K562 (cell line): Measurements from ENCODE around the gene ADAMTSL2. TPM values are rescaled to one million over a fixed set of nuclear protein-coding genes. Genes with fewer than 3 reads are reported as not detected.
"Not testable (repeated sequence)": the region's sequence is repeated elsewhere in the genome, so short reads cannot be mapped to it uniquely, and the experiment has no call there.

ENCODE experiments used
- ATAC-seq: fragments of 200-7000 bp; cut with Tn5 transposase; 3 replicates; pipeline ENCODE4 v1.9.1; 2020; ENCODE audit warnings: moderate library complexity
- BruUV-seq: library from RNA; stranded (reverse); fragments of 400-500 nt; replicated peaks from 2 replicates; lab custom pipeline; 2021; lab: Mats Ljungman, UMichigan
- CTCF ChIA-PET: fragments of 300-600 bp; formaldehyde crosslinking; extraction: SDS; loops from one replicate; lab custom pipeline; 2021; ENCODE audit warnings: low intra/inter-chr PET ratio; lab: Yijun Ruan, JAX
- POLR2A ChIA-PET: fragments of 300-600, 350-650 bp; sonication (Branson Sonifier 250); formaldehyde crosslinking; extraction: SDS; loops from one replicate; lab custom pipeline; 2021; ENCODE audit warnings: antibody characterized with exemption, inconsistent platforms; lab: Yijun Ruan, JAX
- DNase-seq, 4 experiments: peaks; one replicate each; pipeline versions ENCODE4 v3.0.0 to v3.0.0-alpha.2; 2011 to 2018; ENCODE audit warnings: low spot score in 3 of 4, mixed read lengths in 3 of 4; ENCODE audit errors: extremely low read depth in 1 of 4
- FAIRE-seq: peaks from 2 replicates; lab custom pipeline; 2011; peaks lifted over from hg19 to GRCh38; lab: Jason Lieb, UNC
- H2AFZ ChIP-seq: 2 replicates; pipeline ENCODE4 v1.6.0; 2011; ENCODE audit warnings: low read depth, low read length, control low read depth, inconsistent platforms
- H3K27ac ChIP-seq: fragments of 200-600 bp; 3 replicates; pipeline ENCODE4 v1.8.0; 2011; ENCODE audit warnings: low read depth, mild to moderate bottlenecking, control low read depth, inconsistent platforms, low read length, moderate library complexity, mixed read lengths; ENCODE audit errors: extremely low read depth
- H3K27me3 ChIP-seq, 2 experiments: fragments of 300-600 bp in 1 of 2; 2 replicates in 1 of 2; 3 replicates in 1 of 2; pipeline versions ENCODE4 v1.6.0 to v1.8.0; 2011; ENCODE audit warnings: inconsistent platforms in 2 of 2, low read length in 2 of 2, mild to moderate bottlenecking in 1 of 2, mixed read lengths in 1 of 2, moderate library complexity in 1 of 2; ENCODE audit not compliant: control insufficient read depth in 2 of 2, insufficient read depth in 2 of 2
- H3K36me3 ChIP-seq: fragments of 300-600 bp; 3 replicates; pipeline ENCODE4 v1.8.0; 2011; ENCODE audit warnings: mild to moderate bottlenecking, low read length, inconsistent platforms; ENCODE audit not compliant: control insufficient read depth, insufficient read depth
- H3K4me1 ChIP-seq, 2 experiments: fragments of 200-600 bp in 1 of 2; replicated peaks in 1 of 2; 2 replicates in 1 of 2; 3 replicates in 1 of 2; pipeline versions ENCODE4 v1.5.1 to v1.8.0; 2011; ENCODE audit warnings: inconsistent platforms in 2 of 2, low read length in 2 of 2, mild to moderate bottlenecking in 1 of 2, mixed read lengths in 1 of 2, moderate library complexity in 1 of 2; ENCODE audit not compliant: control insufficient read depth in 2 of 2, insufficient read depth in 2 of 2
- H3K4me2 ChIP-seq: 2 replicates; pipeline ENCODE4 v1.6.1; 2011; ENCODE audit warnings: low read length, control low read depth, inconsistent platforms, mixed read lengths; ENCODE audit not compliant: insufficient read depth
- H3K4me3 ChIP-seq: fragments of 200-600 bp; sonication (generic), shearing (Covaris generic); 2 replicates; pipeline ENCODE4 v1.5.1; 2016; ENCODE audit warnings: control low read depth, inconsistent platforms
- H3K79me2 ChIP-seq: fragments of 200-600 bp; 3 replicates; pipeline ENCODE4 v1.8.0; 2011; ENCODE audit warnings: low read length, inconsistent platforms; ENCODE audit not compliant: control insufficient read depth, insufficient read depth
- H3K9ac ChIP-seq, 2 experiments: 2 replicates each; pipeline versions ENCODE4 v1.6.0 to v1.6.1; 2011; ENCODE audit warnings: low read depth in 2 of 2, low read length in 2 of 2, control low read depth in 1 of 2, inconsistent platforms in 1 of 2, mild to moderate bottlenecking in 1 of 2, mixed read lengths in 1 of 2; ENCODE audit not compliant: insufficient read depth in 1 of 2
- H3K9me1 ChIP-seq: one replicate; pipeline ENCODE4 v1.6.0; 2011; ENCODE audit warnings: inconsistent platforms, mild to moderate bottlenecking, low read length, moderate library complexity; ENCODE audit not compliant: control insufficient read depth, insufficient read depth
- H3K9me3 ChIP-seq: replicated peaks from 2 replicates; pipeline ENCODE4 v1.5.1; 2011; ENCODE audit warnings: low read depth, low read length, inconsistent platforms; ENCODE audit not compliant: control insufficient read depth, insufficient read depth
- H4K20me1 ChIP-seq: replicated peaks from 2 replicates; pipeline ENCODE4 v1.6.1; 2011; ENCODE audit warnings: low read length, inconsistent platforms, mixed read lengths; ENCODE audit not compliant: control insufficient read depth, insufficient read depth
- EGR1 ChIP-seq: fragments of 450-650 bp; conservative IDR thresholded peaks from 2 replicates; pipeline ENCODE4 v1.6.1; 2017; ENCODE audit warnings: mild to moderate bottlenecking
- HEY1 ChIP-seq: fragments of 250-450 bp; sonication (Bioruptor Pico); IDR thresholded peaks from 2 replicates; pipeline ENCODE4 v1.5.0; 2020; ENCODE audit warnings: mild to moderate bottlenecking, moderate library complexity, borderline replicate concordance
- LARP7 ChIP-seq: fragments of 450-650 bp; IDR thresholded peaks from 2 replicates; pipeline ENCODE4 v1.6.1; 2016
- MCM5 ChIP-seq: fragments of 450-650 bp; IDR thresholded peaks from 2 replicates; pipeline ENCODE4 v1.6.1; 2016; ENCODE audit warnings: low read depth
- RBM22 ChIP-seq: fragments of 200-400 bp; formaldehyde crosslinking; IDR thresholded peaks from 2 replicates; pipeline ENCODE4 v1.6.1; 2018; ENCODE audit warnings: low read length, low read depth; ENCODE audit not compliant: poor library complexity, severe bottlenecking
- SREBF1 ChIP-seq: fragments of 150-350 bp; IDR thresholded peaks from 2 replicates; pipeline ENCODE4 v1.6.1; 2014; ENCODE audit warnings: antibody characterized with exemption, low read depth, low read length, borderline replicate concordance
- ZNF124 ChIP-seq: sonication (generic); formaldehyde crosslinking; IDR thresholded peaks from 2 replicates; pipeline ENCODE4 v1.8.1; 2022; ENCODE audit warnings: missing genetic modification reagents
- WGBS: fragments of 100-300 bp; shearing (Covaris generic); methylation state at CpG from one replicate; pipeline ENCODE4 v1.1.6; 2016; ENCODE audit warnings: low coverage, mixed read lengths; ENCODE audit not compliant: insufficient coverage; ENCODE audit errors: missing lambda C conversion rate; 5-methylcytosine and 5-hydroxymethylcytosine counted together
- in situ Hi-C: fragments of 300-500 bp; cut with MboI; formaldehyde crosslinking; loops from 4 replicates; pipeline ENCODE4 v1.15.0; 2018; ENCODE audit warnings: inconsistent platforms, mixed read lengths
- intact Hi-C: fragments of 100-400 bp; cut with micrococcal nuclease; formaldehyde crosslinking; loops from 2 replicates; pipeline ENCODE4 v1.14.2; 2022
- polyA plus RNA-seq, 8 experiments: library from polyadenylated mRNA; depleted of rRNA in 4 of 8; stranded (reverse) in 5 of 8; unstranded in 3 of 8; fragments of >200 nt; fragmentation: Nextera tagmentation in 2 of 8; fragmentation: Illumina TruSeq in 1 of 8; extraction: Ambion mirVana in 2 of 8; extraction: Trizol in 1 of 8; gene quantifications; 2 replicates each; pipeline versions ENCODE4 v1.2.1 to v1.2.3, GENCODE V29; 2011 to 2014; ENCODE audit warnings: inconsistent platforms in 1 of 8, missing spikeins in 1 of 8
- total RNA-seq, 7 experiments: library from RNA; depleted of rRNA in 6 of 7; stranded (reverse); fragments of >200 nt in 6 of 7; fragmentation: Illumina TruSeq in 2 of 7; extraction: Trizol in 2 of 7; gene quantifications; 2 replicates each; pipeline versions ENCODE4 v1.2.1 to v1.2.3, GENCODE V29; 2011 to 2021; ENCODE audit warnings: low replicate concordance in 1 of 7

ADAMTSL2 gene
- total and polyA plus RNA-seq, 9 of the 15 experiments (the other 6 are each of a cell fraction or from before 2014, with no cell fraction given), result 0.04 TPM; not detected in 8

- H3K4me3 ChIP-seq, result no peak overlapping the region
- no TSS peak for BruUV-seq
- H3K27ac ChIP-seq, result no peak overlapping the region
- TF ChIP-seq ZNF124, result no peak
- no peak for TF ChIP-seq MCM5
- no peak for TF ChIP-seq HEY1 (CRISPR knock-in tag)
- peak; percentile 60 for TF ChIP-seq EGR1
- TF ChIP-seq SREBF1, result no peak
- no peak for TF ChIP-seq RBM22
- no peak for TF ChIP-seq LARP7
- peaks cover 9 to 37% of the 10 kb centered on the region in 2 experiments; a peak in 4 of 5 replicates for H3K27me3 ChIP-seq
- H3K36me3 ChIP-seq, result no peaks in the 10 kb centered on the region
- no peak for FAIRE-seq
- H3K4me1 ChIP-seq, result peaks cover 4 to 21% of the 10 kb centered on the region in 2 experiments; a peak in 4 of 5 replicates
- peak overlapping the region in 1 of 2 experiments; percentile 19; a peak in 1 of 4 replicates for H3K9ac ChIP-seq
- no peaks in the 10 kb centered on the region for H3K9me3 ChIP-seq
- H3K9me1 ChIP-seq, result peaks cover 3% of the 10 kb centered on the region
- no peaks in the 10 kb centered on the region for H3K79me2 ChIP-seq
- POLR2A ChIA-PET, result no interaction called here
- 3% methylated on average over 10 of the region's 14 CpGs for WGBS
- H2AFZ ChIP-seq, result no peak overlapping the region
- peak; percentile 59 for ATAC-seq
- DNase-seq, result peak in 3 of 4 experiments; percentile 32 to 48 (median 44)
- no peaks in the 10 kb centered on the region for H4K20me1 ChIP-seq
- in situ Hi-C loops (no loop called here), intact Hi-C loops (no loop called here)
- no peak overlapping the region for H3K4me2 ChIP-seq
- CTCF ChIA-PET, result no interaction called here
Measured at GRCh38 chr9:133563291-133563796, 28.8 kb downstream of the ADAMTSL2 start.

GRCh38 chr9:133563814-133564213, 29.3 kb downstream of the ADAMTSL2 start:
- in situ Hi-C loops, intact Hi-C loops, H4K20me1 ChIP-seq, H3K9me1 ChIP-seq, H3K36me3 ChIP-seq, H3K4me3 ChIP-seq, POLR2A ChIA-PET, H3K79me2 ChIP-seq, BruUV-seq, H2AFZ ChIP-seq, CTCF ChIA-PET, H3K9ac ChIP-seq, ATAC-seq, DNase-seq, H3K27ac ChIP-seq, H3K4me2 ChIP-seq, FAIRE-seq, H3K9me3 ChIP-seq: not testable (repeated sequence)
- Histone ChIP-seq H3K4me1 (peaks cover 0 to 16% of the 10 kb centered on the region in 2 experiments; a peak in 4 of 5 replicates), H3K27me3 (peaks cover 9 to 40% of the 10 kb centered on the region in 2 experiments; a peak in 4 of 5 replicates)
